Dedifferentiated amniotic fluid mesenchymal stem cell (primary cell): ENCODE data around the gene NPTN.

Experiments
- DNase-seq: peaks from one replicate; pipeline ENCODE4 v3.0.0-alpha.2; 2016; ENCODE audit errors: extremely low spot score

Gene NPTN

DNA sequence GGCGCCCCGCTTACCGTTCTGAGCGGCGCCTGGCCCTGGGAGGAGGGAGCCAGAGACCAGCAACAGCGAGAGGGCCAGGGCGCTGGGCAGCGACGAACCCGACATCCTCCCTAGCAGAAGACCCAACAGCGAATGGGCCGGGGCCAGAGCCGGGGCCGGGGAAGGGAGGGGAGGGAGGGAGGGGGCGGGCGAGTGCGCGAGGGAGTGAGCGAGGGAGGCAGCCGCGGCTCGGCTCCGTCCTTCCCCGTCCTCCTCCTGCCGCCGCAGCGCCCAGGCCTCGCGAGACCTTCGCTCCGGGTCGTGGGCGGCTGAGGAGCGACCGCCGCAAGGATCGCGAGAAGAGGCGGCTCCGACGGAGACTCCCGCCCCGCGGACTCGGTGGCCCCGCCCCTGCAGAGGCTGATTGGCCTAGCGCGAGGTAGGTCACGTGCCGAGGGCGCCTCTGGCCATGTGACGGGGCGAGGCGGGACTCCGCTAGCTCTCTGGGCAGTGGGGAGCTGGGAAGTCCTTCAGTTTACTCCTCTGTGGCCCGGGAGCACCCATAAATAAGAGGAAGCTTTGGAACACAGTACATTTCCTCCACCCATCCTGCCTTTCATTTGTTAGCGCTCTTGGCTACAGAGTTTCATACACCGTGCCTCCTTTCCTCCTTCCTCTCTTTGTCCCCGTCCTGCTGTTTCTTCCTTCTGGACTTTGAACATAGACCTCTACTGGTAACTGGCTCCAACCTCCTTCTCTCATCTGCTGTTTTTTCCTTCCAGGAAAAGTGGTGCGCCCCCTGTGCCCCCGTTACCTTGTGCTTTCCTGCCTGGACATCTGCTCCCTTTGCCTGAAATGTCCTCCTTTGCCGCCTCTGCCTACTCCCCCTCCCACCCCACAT lies at the start of gene NPTN:
NPTN (minus strand) TSS at position 279 of the 880 bp plus-strand sequence; CDS start at position 105, 174 bp downstream.
- peak; percentile 97 for DNase-seq

DNA sequence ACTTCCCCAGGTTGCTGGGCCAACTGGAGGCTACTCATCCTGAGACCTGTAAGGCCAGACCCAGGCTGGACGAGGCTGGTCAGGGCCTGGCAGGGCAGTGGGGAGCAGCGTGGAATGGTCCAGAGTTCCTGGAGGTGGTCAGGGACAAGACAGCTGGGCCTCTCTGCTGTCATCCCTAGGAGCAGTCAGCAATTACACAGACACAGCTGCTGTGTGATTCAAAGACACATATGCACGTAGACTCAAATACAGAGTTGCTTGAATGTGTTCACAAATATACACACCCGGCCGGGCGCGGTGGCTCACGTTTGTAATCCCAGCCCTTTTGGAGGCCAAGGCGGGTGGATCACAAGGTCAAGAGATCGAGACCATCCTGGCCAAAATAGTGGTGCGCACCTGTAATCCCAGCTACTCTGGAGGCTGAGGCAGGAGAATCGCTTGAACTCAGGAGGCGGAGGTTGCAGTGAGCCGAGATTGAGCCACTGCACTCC lies 49.5 kb upstream of the NPTN start:
- DNase-seq, result no peak

DNA sequence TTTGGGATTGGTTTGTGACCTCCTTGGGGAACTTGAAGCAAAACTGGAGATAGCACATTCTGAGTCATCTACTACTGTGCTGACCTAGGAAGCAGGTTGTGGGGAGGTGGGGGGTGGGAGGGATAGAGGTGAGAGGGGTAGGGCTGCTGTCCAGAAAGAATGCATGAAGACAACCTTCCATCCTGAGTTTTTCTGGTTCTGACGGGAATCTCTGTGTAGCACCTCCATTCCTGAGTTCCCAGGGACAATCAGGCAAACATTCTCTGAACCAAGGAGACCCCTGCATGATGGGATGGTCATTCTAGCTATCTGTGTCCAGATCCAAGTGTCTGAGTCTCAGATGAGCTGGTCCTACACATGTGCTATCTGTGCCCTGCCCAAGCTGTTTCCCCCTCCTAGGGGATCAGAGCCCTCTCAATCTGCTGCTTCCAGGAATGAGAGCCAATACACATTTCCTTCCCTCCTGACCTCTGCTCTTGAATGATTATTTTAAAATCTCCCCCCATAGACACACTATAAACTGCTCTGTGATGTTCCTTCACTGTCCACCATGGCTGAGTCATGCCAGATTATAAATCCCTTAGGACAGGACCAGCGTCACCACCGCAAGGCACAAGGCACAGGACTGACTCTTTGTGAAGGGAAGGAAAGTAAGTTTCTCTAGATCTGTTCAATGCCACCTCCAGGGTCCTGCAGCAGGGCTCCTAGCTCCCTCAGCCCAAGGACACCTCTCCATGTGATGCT lies 48.8 kb upstream of the NPTN start:
- DNase-seq, result no peak

DNA sequence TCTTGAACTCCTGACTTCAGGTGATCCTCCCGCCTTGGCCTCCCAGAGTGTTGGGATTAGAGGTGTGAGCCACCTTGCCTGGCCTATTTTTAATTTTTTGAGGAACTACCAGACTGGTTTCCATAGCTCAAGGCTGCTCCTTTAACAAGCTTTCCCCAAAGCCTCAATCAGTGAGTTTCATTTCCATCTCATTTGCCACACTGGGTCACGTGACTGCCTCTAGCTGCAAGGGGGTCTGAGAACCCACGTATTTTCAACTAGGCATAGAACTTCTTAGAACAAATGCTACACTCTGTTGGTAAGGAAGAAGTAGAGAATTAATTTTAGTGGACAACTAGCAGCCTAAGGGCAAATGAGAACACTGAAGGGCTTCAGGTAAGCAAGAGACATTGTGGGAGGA lies 47.9 kb upstream of the NPTN start:
- no peak for DNase-seq

DNA sequence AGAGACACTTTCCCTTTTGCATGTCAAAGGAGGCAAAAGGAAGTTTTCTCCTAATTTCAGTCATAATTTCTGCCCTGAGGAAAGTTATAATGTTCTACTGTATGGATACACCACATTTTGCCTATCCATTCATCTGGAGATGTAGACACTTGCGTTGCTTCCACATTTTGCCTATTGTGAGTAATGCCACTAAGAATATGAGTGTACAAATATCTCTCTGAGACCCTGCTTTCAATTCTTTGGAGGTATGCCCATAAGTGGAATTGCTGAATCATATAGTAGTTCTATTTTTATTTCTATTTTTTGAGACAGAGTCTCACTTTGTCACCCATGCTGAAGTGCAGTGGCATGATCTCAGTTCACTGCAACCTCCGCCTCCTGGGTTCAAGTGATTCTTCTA lies 47.4 kb upstream of the NPTN start:
- no peak for DNase-seq

DNA sequence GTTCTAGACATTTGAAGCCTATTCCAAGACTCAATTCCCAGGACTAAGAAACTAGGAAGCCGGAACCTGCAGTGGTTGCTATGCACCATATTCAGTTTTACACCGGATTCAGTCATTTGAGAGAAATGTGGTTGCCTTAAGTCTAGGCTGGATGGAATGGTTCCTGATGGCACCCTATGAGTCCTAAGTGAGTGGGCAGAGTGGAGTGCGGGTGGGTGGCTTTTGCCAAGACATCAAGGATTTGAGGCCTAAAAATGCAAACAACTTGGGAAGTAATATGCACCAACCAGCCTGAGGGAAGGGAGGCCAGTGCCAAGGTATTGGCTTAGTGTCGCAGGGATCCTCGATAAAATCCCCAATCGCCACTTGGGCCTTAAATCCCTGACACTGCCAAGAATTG lies 46.8 kb upstream of the NPTN start:
- no peak for DNase-seq

DNA sequence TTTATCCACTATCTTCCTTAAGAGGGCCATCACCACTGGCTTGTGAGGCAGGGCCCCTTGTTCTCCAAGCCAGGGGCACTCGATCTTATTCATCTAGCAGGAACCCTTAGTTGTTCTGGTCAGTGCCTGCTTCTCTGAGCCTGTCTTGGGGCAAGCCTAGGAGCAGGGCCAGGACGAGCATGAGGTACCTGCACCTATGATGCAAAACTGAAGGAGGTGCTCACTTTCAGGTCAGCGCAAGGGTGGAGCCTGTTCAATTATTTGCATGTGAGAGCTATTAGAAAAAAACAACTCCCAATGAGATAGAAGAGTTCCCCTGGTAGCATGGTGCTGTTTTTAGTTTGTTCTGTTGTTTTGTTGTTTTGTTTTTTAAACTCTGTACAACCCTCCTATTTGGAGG lies 46.0 kb upstream of the NPTN start:
- no peak for DNase-seq

DNA sequence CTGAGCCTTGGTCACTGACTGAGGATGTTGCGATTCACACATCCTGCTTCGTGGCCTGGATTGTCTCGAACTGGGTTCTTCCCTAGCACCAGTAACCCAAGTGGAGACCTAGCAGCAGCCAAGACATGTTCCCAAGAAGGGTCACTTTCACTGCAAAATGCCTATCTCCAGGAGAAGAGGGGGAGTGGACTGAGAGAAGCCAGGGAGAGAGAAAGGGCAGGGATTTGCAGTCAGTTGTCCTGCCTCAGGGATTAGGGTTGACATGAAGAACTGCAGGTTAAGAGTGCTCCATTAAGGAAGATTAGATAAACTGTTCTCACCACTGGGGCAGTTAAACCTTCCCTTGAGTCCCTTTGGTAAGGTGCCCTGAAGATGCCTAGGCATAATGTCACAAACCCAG lies 45.3 kb upstream of the NPTN start:
- no peak for DNase-seq

DNA sequence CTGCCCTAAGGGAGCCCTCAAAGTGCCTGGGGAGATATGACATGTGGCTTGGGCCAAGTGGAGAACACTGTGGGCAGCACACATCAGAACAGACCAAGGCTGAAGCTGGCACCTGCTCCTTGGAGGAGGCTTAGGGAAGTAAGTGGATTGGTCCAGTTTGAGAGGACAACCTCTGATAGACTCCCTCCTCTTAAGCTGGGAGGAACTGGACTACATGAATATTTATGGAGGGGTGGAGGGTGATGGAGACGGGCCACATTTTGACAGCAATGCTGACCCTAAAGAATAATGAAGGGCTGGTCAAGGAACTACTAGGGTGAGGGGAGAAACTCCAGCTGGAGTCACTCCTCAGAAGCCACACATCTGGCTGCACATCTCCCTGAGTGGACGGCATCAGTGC lies 44.5 kb upstream of the NPTN start:
- DNase-seq, result no peak

DNA sequence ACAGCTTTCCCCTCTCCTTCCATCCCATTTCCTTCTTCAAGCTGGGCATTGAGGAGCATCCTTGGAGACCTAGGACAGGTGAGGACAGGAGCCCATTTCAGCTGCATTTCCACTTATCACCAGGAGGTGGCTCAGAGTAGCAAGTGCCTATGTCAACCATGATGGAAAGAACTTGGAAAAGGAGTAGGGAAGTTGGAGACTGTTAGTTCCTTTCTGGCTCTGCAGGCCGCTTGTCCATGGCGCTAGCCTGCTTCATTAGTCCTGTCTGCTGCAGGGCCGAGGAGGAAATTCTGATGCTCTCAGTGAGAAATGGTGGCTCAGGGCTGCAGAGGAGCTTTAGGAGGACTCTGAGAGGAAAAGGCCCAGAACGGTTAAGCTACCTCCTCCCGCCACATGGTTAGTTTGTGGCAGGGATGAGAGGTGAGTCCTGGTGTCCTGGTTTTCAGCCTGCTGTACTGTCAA lies 44.0 kb upstream of the NPTN start:
- peak; percentile 62 for DNase-seq

DNA sequence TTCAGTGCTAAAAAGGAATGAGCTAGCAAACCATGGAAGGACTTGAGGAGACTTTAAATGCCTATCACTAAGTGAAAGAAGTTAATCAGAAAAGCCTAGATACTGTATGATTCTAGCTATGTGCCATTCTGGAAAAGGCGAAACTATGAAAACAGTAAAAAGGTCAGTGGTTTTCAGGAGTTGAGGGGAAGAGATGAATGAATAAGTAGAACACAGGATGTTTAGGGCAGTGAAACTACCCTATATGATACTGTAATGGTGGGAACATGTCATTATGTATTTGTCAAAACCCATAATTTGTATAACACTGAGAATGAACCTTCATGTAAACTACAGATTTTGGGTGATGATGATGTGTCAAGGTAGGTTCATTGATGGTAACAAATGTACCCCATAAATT lies 41.4 kb upstream of the NPTN start:
- DNase-seq, result no peak

DNA sequence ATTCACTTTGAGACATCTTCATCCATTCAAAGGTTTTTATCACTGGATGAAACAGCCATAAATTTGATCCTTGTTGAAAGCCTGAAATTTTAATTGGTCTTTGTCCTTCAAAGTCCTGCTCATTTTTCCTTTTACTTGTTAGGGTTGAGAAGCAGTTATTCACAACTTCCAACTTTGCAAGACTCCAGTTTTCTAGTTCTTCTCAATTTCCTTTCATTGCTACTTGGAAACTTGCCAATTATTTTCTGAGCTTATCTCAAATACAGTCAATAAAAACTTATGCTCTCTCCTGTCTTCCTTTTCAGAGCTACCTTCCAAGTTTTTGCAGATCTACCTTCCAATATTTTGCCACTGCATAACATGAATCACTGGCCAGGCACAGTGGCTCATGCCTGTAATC lies 27.3 kb upstream of the NPTN start:
- no peak for DNase-seq

DNA sequence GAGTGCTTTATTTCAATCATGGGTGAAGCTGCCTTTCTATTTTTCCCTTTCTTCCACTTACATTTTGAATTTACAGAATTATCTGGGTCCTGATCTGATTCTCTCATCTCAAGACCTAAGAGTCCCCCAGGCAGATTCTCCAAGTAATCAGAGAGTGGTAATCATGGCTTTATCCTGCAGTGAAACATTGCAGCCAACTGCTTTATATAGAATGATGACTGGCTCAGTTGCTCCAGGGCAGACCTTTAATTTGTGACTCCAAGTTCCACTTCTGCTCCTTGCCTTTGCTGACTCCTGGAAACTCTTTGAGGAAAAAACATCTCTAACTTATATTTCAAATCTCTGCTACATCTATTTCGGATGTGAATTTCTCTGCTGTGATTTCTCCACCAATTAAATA lies 25.5 kb upstream of the NPTN start:
- DNase-seq, result no peak

DNA sequence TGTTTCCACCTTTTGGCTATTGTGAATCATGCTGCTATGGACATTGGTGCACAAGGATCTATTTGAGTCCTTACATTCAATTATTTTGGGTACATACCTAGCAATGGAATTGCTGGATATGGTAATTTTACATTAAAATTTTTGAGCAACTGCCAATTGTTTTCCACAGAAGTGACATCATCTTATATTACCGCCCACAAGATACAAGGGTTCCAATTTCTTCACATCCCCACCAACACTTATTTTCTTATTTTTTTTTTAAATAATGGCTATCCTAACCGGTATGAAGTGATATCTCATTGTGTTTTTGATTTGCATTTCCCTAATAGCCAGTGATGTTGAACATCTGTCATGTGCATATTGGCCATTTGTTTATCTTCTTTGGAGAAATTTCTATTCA lies 22.5 kb upstream of the NPTN start:
- DNase-seq, result no peak

DNA sequence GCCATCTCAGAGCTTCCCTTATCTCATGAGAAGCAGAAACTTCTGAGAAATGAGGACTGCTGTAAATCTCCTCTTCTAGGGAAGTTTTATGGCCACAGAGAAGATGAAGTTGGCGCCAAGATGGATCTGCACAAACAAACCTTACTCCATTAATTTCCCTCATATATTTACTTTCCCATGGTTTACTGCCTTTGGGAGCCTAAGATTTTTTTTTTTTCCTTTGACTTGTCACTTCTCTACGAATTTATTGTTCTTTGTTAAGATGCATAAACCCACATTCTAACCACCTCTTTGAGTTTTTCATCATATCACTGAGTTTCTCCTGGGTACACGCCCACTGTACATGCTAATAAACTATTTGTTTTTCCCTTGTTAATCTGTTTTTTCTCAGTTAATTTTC lies 21.5 kb upstream of the NPTN start:
- no peak for DNase-seq

DNA sequence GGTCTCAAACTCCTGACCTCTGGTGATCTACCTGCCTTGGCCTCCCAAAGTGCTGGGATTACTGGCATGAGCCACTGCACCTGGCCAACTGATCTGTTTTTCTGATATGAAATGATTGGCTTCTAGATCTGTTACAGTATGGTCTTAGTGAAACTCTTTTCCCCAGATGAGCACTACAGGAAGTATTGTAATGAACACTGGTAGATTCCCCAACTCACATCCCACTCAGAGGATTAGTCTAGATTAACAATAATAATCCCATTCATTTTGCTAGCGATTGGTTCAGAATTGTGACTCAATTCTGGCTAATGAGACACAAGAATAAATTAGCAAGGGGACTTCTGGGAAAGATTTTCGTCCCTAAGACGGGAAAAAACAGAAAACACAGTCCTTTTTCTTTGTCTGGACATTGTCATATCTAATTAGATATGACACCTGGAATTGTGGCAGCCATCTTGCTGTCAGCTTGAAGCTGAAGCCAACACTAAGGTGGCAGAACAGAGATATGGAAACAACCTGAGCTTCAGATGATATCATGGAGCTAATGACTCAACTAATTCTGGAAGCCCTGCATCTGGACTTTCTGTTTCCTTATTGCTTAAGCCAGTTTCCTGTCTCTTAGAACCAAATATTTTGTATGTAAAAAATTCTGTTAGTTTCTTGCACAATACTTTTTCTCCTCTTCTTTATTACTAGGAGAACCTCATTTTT lies 17.4 kb upstream of the NPTN start:
- DNase-seq, result peak; percentile 51

DNA sequence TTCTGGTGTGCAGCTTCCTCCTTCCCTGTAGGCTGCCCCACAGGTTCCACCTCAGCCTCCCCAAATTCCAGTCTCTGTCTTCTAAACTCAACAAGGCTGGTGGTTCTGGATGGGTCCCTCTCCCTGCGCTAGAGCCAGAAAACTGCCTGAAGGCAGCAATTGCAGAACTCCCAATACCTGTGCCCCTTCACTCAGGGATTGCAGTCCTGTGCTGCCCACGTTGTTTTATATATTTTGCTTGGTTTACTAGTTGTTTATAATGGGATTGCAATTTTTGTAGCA lies 14.8 kb upstream of the NPTN start:
- no peak for DNase-seq

DNA sequence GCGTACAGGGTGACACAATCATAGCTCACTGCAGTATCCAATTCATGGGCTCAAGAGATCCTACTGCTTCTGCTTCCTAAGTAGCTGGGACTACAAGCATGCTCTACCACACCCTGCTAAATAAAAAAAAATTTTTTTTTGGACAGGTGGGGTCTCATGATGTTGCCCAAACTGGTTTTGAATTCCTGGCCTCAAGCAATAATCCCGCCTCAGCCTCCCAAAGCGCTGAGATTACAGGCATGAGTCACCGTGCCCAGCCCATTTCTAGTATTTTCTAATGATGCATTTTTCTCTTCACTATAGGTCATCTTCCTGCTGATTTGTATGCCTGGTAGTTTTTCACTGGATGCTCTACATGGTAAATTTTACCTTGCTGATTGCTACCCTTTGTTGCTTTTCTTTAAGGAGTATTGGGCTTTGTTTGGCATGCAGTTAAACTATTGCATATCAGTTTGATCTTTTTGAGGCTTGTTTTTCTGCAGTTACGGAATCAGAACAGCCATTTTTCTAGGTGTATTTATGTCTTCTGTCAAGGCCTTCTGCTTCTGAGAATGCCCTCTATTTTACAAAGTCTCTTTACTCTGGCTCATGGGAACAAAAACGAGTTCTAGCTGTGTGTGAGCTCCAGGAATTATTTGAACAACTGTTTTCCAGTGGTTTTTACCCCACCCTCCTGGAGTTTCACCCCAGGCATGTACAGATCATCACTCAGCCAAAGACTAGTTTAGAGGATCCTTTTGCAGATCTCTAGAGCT lies 14.2 kb upstream of the NPTN start:
- no peak for DNase-seq

DNA sequence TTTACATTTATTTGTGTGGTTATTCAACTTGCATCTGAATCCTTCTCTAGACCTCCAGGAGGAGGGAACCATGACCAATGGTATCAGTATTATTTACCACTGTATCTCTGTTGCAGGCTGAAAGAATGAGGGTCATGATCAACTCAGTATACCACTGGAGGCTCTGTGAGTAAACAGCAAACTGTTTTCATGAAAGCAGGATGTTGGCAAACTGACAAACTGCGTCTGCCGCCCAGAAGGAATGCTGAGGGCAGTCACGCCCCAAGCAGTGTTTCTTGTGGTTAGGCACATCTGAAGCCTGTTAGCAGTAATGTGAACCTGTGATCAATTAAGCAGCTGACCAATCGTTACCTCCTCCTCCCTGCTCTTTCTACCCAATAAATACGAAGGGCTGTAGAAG lies 6.3 kb upstream of the NPTN start:
- peak; percentile 62 for DNase-seq

DNA sequence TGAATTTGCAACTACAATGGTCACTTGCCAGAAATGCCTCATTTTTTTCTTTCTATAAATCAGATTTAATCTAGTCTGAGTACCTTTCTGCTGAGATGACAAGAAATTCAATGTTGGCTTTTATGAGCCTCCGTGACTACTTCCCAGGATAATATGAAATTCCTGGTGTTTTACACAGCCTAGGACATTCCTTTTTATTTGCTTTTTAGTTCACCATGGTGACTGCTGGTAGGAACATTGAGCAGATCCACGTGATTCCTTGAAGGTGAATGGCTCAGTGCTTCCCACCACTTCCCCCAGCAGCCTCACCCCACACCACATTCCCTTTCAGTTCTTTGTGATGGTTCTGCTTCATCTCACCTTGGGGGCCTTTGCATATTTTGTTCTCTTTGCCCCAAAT lies 4.3 kb upstream of the NPTN start:
- no peak for DNase-seq

DNA sequence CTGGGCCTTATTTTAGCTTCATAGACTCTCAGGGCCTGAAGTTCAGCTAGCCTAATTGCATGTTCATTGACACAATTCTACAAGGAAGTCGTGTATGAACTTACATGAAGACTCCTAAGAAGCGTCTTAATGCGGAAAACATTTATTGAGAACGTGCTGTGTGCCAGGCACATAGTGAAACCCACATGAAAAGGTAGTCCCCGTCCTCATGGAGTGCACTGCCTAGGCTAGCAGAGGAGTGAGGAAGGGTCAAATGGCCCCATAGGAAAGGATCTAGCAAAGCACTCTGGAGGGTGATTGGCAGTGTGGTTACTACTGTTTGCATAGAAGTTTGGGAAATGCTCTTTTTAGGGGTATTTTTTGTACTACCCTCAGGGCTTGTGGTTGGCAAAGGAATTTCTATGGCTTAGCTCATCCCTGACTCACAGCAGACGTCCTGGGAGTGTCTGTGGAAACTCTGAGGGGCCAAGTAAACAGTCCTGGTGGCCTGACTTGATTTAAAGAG lies 854 bp upstream of the NPTN start:
- DNase-seq, result peak; percentile 96

DNA sequence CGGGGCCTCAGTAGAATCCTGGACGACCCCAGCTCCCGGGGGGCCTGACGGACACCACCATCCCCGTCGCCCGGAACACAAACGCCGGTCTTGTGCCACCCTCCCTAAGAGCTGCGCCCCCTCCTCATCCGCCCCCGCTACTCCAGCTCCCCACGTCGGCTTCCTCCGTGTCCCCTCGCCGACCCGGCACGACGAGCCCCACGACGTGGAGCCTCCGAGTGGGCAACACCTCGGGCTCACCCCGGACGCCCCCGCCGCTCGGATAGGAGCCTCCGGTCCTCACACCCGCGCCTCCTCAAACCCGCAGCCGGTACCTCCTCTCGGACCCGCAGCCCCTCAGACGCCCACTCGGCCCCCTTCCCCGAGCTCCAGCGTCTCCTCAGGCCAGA lies 525 bp downstream of the NPTN start:
- DNase-seq, result no peak
